ENCODE data around the gene POLH. TPM values are rescaled to one million over a fixed set of nuclear protein-coding genes. Genes with fewer than 3 reads are reported as not detected.

Gene POLH
- total RNA-seq, 1 experiment from 2014 or later: 28.4 TPM

- H3K27ac ChIP-seq (ENCODE audit: low read length): no peak overlapping the region
- in situ Hi-C loops (cut with HindIII; ENCODE audit: low pct_unique_long_range_greater_than_20kb, low sequenced_read_pairs) (no loop called here), intact Hi-C loops (cut with micrococcal nuclease; ENCODE audit: unreplicated experiment) (no loop called here)
- ChIA-PET POLR2A (no interaction called here), CTCF (no interaction called here)
- H3K27me3 ChIP-seq (ENCODE audit: control insufficient read depth, insufficient read depth, low read length): no peaks in the 10 kb centered on the region
- H3K36me3 ChIP-seq (ENCODE audit: control insufficient read depth, insufficient read depth, low read length): peaks cover 3% of the 10 kb centered on the region
- ATAC-seq: no peak
- peaks cover 11% of the 10 kb centered on the region for H3K4me1 ChIP-seq (ENCODE audit: control insufficient read depth, insufficient read depth, low read length)
- TF ChIP-seq TCF7L2 (IDR thresholded peaks at IDR 0.05; ENCODE audit: low read depth, low read length) (no peak), POLR2AphosphoS5 (IDR thresholded peaks at IDR 0.05; ENCODE audit: low read depth, low read length) (0 out of 2 replicates have a peak, but pooled peaks have one; percentile 20)
- H3K9me3 ChIP-seq (ENCODE audit: control insufficient read depth, insufficient read depth, low read depth, low read length): no peaks in the 10 kb centered on the region
- BruUV-seq (replicated peaks): no TSS peak
- H3K4me3 ChIP-seq (ENCODE audit: low read depth in 2 of 2, low read length in 2 of 2): no peak overlapping the region
- DNase-seq (ENCODE audit: low read depth, low spot score): no peak
These were observed 48.1 kb downstream of the POLH start for GRCh38 chr6:43623880-43624785.

GRCh38 chr6:43624786-43625288, 48.9 kb downstream of the POLH start:
- Histone ChIP-seq H3K27me3 (ENCODE audit: control insufficient read depth, insufficient read depth, low read length) (no peaks in the 10 kb centered on the region), H3K9me3 (ENCODE audit: control insufficient read depth, insufficient read depth, low read depth, low read length) (no peaks in the 10 kb centered on the region), H3K36me3 (ENCODE audit: control insufficient read depth, insufficient read depth, low read length) (peaks cover 3% of the 10 kb centered on the region), H3K4me3 (ENCODE audit: low read depth in 2 of 2, low read length in 2 of 2) (no peak overlapping the region), H3K4me1 (ENCODE audit: control insufficient read depth, insufficient read depth, low read length) (peaks cover 11% of the 10 kb centered on the region), H3K27ac (ENCODE audit: low read length) (no peak overlapping the region)
- ChIA-PET POLR2A (no interaction called here), CTCF (no interaction called here)
- no TSS peak for BruUV-seq (replicated peaks)
- in situ Hi-C loops (cut with HindIII; ENCODE audit: low pct_unique_long_range_greater_than_20kb, low sequenced_read_pairs): no loop called here
- DNase-seq (ENCODE audit: low read depth, low spot score) (no peak), ATAC-seq (no peak)
- TF ChIP-seq, protein P1, sequence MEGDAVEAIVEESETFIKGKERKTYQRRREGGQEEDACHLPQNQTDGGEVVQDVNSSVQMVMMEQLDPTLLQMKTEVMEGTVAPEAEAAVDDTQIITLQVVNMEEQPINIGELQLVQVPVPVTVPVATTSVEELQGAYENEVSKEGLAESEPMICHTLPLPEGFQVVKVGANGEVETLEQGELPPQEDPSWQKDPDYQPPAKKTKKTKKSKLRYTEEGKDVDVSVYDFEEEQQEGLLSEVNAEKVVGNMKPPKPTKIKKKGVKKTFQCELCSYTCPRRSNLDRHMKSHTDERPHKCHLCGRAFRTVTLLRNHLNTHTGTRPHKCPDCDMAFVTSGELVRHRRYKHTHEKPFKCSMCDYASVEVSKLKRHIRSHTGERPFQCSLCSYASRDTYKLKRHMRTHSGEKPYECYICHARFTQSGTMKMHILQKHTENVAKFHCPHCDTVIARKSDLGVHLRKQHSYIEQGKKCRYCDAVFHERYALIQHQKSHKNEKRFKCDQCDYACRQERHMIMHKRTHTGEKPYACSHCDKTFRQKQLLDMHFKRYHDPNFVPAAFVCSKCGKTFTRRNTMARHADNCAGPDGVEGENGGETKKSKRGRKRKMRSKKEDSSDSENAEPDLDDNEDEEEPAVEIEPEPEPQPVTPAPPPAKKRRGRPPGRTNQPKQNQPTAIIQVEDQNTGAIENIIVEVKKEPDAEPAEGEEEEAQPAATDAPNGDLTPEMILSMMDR (IDR thresholded peaks at IDR 0.05): no peak
- intact Hi-C loops (cut with micrococcal nuclease; ENCODE audit: unreplicated experiment): no loop called here

DNA sequence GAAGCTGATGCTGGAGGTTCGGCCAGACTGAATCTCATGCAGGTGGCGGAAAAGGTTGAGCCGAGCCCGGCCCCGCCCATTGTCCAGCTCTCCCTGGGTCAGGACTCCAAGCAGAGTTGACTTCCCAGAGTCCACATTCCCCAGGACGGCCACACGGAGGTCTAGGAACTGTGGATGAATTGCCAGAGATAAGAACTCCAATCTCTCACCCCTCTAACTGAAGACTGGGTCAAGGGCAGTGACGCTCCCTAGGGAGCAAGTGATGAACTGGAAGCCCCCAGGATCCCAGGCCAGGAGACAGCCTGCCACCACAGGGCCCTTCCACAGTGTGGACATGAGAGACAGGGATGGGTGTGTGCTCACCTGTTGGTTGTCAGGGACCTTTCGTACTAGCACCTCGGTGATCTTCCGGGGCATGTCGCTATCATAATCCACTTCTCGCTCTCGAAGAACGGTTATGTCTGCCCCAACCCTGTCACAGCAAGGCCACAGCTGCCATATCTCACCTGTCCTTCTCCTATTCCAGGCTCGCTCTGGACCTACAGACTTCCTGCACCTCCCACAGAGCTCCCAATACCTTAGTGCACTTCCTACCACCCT, 49.5 kb downstream of the POLH start:
- in situ Hi-C loops (cut with HindIII; ENCODE audit: low pct_unique_long_range_greater_than_20kb, low sequenced_read_pairs) (no loop called here), intact Hi-C loops (cut with micrococcal nuclease; ENCODE audit: unreplicated experiment) (no loop called here)
- Histone ChIP-seq H3K9me3 (ENCODE audit: control insufficient read depth, insufficient read depth, low read depth, low read length) (no peaks in the 10 kb centered on the region), H3K27ac (ENCODE audit: low read length) (no peak overlapping the region), H3K27me3 (ENCODE audit: control insufficient read depth, insufficient read depth, low read length) (no peaks in the 10 kb centered on the region), H3K4me1 (ENCODE audit: control insufficient read depth, insufficient read depth, low read length) (peaks cover 16% of the 10 kb centered on the region), H3K36me3 (ENCODE audit: control insufficient read depth, insufficient read depth, low read length) (peaks cover 3% of the 10 kb centered on the region), H3K4me3 (ENCODE audit: low read depth in 2 of 2, low read length in 2 of 2) (no peak overlapping the region)
- BruUV-seq (replicated peaks): no TSS peak
- TF ChIP-seq POLR2AphosphoS5 (IDR thresholded peaks at IDR 0.05; ENCODE audit: low read depth, low read length): no peak
- TF ChIP-seq, protein P1 (IDR thresholded peaks at IDR 0.05): no peak
- TF ChIP-seq TCF7L2 (IDR thresholded peaks at IDR 0.05; ENCODE audit: low read depth, low read length): no peak
- no peak for TF ChIP-seq SIN3A (IDR thresholded peaks at IDR 0.05; ENCODE audit: borderline replicate concordance, insufficient read depth, low read depth, low read length)
- TF ChIP-seq REST (IDR thresholded peaks at IDR 0.05; ENCODE audit: insufficient read depth in 1 of 2, low read depth in 2 of 2, low read length in 1 of 2): no peak
- ATAC-seq (no peak), DNase-seq (ENCODE audit: low read depth, low spot score) (no peak)
- ChIA-PET CTCF (no interaction called here), POLR2A (no interaction called here)
